Head of caudate nucleus (tissue), 42 donors: ENCODE results near the gene C2CD4B.

Source experiments
- DNase-seq, 42 donors: peaks; one replicate each; pipeline versions ENCODE4 v3.0.0 to v3.0.0-alpha.2; 2020 to 2021; ENCODE audit warnings: mixed read lengths in 7 of 42
- intact Hi-C: fragments of 100-400 bp; cut with DNase I; formaldehyde crosslinking; loops from one replicate; pipeline ENCODE4 v1.15.0; 2022

The C2CD4B gene, protein sequence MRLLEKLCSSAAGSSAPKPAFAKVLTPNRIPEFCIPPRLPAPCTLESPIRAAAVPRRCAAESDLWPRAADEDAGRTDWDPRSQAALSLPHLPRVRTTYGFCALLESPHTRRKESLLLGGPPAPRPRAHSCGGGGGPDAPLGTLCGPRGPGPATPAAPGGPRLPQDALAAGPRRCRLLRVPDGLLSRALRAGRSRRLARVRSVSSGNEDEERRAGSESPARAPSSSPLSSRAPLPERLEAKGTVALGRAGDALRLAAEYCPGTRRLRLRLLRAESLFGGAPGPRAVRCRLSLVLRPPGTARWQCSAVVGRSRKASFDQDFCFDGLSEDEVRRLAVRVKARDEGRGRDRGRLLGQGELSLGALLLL

GRCh38 chr15:62165104-62165792, at the start of gene C2CD4B:
C2CD4B (minus strand) TSS chr15:62165285; CDS start chr15:62164984, 301 bp downstream.
- DNase-seq = no peak
- intact Hi-C loops = no loop called here

DNA sequence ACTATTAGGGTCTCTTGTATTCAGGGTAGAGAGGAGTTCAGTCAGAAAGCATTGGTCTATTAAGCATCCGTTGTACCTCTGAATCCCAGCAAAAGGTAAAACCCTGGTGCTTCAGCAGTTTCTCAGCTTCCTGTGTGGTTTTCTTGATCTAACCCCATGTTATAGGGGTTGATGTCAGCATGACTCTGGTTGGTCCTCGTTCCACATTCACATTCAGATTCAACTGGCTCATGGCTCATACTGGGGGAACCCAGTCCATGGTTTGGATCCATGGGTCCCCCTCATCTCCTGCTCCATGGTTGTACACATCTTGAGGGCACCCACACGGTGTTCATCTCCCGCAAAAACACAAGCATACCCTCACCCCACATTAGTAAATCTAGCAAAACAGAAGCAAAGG, 47.7 kb upstream of the C2CD4B start:
- intact Hi-C loops = no loop called here

DNA sequence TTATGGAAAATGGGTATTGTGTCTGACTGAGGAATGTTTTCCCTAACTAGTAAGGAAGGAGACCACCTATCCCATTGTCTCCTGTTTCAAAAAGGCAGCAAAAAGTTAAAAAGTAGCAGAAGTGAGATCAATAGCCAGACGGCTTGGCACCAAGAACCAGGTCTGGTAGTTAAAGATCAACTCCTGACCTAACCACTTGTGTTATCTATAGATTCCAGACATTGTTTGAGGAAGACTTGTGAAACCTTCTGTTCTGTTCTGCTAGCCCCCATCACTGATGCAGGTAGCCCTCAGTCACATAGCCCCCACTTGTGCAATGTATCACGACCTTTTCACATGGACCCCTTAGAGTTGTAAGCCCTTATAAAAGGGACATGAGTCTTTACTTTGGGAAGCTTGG, 46.3 kb upstream of the C2CD4B start:
- DNase-seq = no peak

More for the DNA sequence above, 47.7 kb upstream of the C2CD4B start:
- DNase-seq = no peak

DNA sequence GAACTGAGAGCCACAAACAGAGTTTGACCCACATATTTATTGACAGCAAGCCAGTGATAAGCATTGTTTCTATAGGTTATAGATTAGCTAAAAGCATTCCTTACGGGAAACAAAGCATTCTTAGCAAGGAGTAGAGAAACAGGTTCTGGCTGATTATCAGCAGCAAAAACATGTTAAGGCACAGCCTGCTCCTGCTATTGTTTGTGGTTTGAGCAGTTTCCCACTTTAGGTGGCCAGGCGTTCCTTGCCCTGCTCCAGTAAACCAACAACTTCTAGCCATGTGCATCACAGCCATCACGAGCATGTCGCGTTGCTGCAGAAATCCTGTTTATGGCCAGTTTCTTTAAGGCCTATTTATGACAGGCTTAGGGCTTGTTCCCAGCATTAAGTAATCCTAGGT, 44.7 kb upstream of the C2CD4B start:
- intact Hi-C loops = no loop called here
- DNase-seq = no peak

More for the DNA sequence above, 46.3 kb upstream of the C2CD4B start:
- intact Hi-C loops = no loop called here

DNA sequence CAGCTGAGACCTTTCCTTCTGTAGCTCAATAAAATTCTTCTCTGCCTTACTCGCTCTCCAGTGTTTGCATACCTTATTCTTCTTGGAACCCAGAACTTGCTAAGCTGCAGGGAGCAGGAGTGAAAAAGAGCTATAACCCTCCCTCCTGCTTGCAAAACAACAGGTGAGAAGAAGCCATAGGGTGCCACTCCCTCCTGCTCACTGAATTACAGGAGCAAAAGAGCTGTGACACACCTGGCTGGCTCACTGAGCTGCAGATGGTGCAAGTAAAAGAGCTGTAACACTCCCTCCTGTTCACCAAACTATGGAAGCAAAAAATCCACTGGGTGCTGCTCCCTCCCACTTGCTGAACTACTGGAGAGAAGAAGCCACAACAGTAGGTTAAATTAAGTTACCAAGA, 44.2 kb upstream of the C2CD4B start:
- DNase-seq = no peak
- intact Hi-C loops = no loop called here

DNA sequence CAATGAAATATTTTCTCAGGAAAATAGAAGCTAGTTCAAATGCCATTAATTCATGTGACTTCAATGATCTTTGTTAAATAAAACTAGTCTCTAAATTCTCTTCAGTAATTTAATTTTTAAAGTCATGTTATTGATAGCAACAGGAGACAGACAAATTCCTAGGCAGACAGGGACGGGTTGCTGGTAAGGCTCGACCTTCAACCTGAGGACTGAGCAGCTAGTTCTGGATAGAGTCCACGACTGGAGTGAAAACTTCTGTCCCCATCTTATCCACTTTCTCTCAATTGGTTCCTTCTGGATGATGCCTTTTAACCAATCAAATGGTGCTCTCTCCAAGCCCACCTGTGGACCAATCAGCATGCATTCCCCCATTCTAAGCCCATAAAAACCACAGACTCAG, 43.8 kb upstream of the C2CD4B start:
- intact Hi-C loops = no loop called here
- no peak for DNase-seq

GRCh38 chr15:62208367-62208766, 43.3 kb upstream of the C2CD4B start:
- DNase-seq = no peak
- intact Hi-C loops = no loop called here

DNA sequence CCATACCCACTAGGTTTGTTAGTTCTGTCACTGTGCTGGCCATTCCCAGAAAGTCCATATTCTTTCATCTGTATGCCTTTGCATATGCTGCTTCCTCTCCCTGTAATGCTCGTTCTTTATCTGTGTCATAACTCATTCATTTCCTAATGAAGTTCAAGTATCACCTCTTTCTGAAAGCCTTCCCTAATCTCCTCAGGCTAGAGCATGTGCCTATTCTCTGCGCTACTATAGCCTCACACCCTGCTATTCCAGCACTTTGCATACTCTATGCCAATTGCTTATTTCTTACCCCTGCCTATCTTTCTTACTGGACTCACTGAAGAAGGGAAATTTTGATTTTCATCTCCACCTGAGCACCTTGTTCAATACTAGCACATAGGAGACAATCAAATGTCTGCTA, 25.6 kb upstream of the C2CD4B start:
- intact Hi-C loops = no loop called here
- DNase-seq = no peak

GRCh38 chr15:62190274-62190673, 25.2 kb upstream of the C2CD4B start:
- intact Hi-C loops = no loop called here

GRCh38 chr15:62188744-62189143, 23.7 kb upstream of the C2CD4B start:
- DNase-seq = no peak
- intact Hi-C loops = no loop called here

More at GRCh38 chr15:62190274-62190673, 25.2 kb upstream of the C2CD4B start:
- no peak for DNase-seq

DNA sequence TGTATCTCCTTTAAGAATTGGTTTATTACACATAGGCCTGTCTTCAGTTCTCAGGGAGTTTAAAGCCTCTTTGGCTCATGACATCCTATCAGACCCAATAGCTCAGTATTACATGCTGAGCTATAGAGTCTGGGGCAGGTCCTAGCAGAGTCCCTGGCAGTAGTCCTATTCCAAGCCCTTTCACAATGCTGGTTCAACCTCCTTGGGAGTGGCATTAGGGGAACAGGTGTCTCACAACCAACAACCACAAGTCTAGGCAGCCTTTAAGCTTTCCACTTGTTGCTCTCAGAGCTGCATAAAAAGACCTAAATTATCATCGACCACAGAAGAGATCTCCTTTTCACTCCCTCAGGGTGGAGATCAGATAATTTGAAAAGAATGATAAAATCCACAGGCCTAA, 22.8 kb upstream of the C2CD4B start:
- intact Hi-C loops = no loop called here
- DNase-seq = no peak

GRCh38 chr15:62187425-62187824, 22.3 kb upstream of the C2CD4B start:
- intact Hi-C loops = no loop called here

DNA sequence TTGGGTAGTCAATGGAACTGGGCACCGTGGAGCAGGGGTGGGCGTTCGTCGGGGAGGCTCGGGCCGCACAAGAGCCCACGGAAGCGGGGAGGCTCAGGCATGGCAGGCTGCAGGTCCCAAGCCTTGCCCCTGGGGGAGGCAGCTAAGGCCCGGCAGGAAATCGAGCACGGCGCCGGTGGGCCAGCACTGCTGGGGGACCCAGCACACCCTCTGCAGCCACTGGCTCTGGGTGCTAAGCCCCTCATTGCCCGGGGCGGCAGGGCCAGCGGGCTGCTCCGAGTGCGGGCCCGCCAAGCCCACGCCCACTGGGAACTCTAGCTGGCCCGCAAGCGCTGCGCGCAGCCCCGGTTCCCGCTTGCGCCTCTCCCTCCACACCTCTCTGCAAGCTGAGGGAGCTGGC, 21.5 kb upstream of the C2CD4B start:
- intact Hi-C loops = no loop called here
- DNase-seq = no peak

More at GRCh38 chr15:62187425-62187824, 22.3 kb upstream of the C2CD4B start:
- DNase-seq = no peak

- DNase-seq = no peak
- intact Hi-C loops = no loop called here
Measured at GRCh38 chr15:62183130-62183529, 18.0 kb upstream of the C2CD4B start.

- intact Hi-C loops = no loop called here
- DNase-seq = no peak
Measured at GRCh38 chr15:62173215-62173614, 8.1 kb upstream of the C2CD4B start.

DNA sequence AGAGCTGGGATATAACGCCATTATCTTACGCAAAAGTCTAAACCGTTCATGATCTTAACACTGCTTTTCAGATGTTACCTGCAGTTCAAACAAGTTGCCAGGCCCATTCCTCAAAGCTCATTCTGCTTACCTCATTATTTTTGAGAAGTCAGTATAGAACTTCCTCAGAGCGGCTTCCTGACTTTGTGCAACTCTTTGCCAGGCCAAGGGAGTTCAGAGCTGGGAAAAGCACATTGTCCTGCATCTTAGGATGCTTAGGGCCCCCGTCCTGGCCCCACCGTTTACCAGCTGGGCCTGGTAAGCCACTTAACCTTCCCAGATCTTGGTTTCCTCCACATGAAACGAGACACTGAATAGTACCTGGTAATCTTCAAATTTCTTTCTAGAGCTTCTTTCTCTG, 6.8 kb upstream of the C2CD4B start:
- intact Hi-C loops = no loop called here
- no peak for DNase-seq

DNA sequence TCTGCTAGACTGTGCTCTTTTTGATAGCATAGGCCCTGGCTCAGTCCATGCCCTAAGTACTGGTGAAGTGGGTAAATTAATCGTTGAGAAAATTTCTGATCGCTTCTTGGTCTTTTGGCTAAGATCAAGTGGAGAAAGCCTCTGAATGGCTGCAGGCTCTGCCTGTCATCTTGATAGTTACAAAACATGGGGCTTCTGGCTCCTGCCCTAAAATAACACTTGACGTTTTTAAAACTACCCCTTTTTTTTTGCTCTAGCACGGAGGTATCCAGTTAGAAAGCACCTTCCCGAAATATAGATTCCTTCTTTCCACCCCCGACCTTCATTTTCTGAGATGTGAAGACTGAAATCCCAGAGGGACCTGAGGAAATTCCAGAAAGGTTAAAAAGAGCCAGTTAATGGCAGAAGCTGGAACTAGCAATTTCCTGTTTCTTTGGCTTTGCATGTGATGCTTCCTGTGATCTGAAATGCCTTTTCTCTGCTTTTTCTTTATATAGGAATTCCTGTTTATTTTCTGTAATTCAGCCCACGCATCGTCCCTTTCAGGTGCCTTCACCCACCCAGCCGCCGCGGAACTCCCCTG, 799 bp upstream of the C2CD4B start:
- intact Hi-C loops = no loop called here
- no peak for DNase-seq

DNA sequence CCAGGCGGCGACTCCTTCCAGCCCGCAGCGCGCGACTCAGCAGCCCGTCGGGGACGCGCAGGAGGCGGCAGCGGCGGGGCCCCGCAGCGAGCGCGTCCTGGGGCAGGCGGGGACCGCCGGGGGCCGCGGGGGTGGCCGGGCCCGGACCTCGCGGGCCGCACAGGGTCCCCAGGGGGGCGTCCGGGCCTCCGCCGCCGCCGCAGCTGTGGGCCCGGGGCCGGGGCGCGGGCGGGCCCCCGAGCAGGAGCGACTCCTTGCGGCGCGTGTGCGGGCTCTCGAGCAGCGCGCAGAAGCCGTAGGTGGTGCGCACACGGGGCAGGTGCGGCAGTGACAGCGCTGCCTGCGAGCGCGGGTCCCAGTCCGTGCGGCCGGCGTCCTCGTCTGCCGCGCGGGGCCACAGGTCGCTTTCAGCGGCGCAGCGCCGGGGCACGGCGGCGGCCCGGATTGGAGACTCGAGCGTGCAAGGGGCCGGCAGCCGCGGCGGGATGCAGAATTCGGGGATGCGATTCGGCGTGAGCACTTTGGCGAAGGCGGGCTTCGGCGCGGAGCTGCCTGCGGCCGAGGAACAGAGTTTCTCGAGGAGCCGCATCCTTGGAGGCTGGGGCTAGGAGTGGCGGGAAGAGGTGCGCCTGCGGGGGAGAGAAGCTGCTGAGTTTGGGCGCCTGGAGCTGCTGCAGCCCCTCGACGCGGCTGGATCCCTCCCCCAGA, 535 bp downstream of the C2CD4B start:
- peak in 8 of 42 donors; percentile 8 to 33 (median 14) for DNase-seq
- intact Hi-C loops = no loop called here

DNA sequence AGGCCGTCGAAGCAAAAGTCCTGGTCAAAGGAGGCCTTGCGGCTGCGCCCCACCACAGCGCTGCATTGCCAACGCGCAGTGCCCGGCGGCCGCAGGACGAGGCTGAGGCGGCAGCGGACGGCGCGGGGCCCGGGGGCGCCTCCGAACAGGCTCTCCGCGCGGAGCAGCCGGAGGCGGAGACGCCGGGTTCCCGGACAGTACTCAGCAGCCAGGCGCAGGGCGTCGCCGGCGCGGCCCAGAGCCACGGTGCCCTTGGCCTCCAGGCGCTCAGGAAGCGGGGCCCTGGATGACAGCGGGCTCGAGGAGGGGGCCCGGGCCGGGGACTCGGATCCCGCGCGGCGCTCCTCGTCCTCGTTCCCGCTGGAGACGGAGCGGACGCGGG, 1.1 kb downstream of the C2CD4B start:
- peak in 1 of 42 donors; percentile 7 for DNase-seq
- intact Hi-C loops = no loop called here
